Cardiac muscle cell (in vitro differentiated cells and primary cell): ENCODE results near the gene KCNIP4. TPM values are rescaled to one million over a fixed set of nuclear protein-coding genes. Genes with fewer than 3 reads are reported as not detected.

Source experiments
- DNase-seq, 2 donors: peaks; one replicate each; pipeline versions ENCODE4 v3.0.0 to v3.0.0-alpha.2; 2010 to 2017; ENCODE audit warnings: low read depth in 1 of 2, low spot score in 1 of 2
- H3K27ac ChIP-seq: fragments of 200-600 bp; sonication (generic); 2 replicates; pipeline ENCODE4 v1.5.1; 2016
- H3K27me3 ChIP-seq: fragments of 200-600 bp; sonication (generic); 2 replicates; pipeline ENCODE4 v1.6.0; 2016; ENCODE audit warnings: control low read depth
- H3K36me3 ChIP-seq: fragments of 200-600 bp; sonication (generic); 2 replicates; pipeline ENCODE4 v1.5.1; 2016; ENCODE audit warnings: control low read depth
- H3K4me1 ChIP-seq: fragments of 200-600 bp; sonication (generic); 2 replicates; pipeline ENCODE4 v1.8.1; 2017; ENCODE audit warnings: low read depth, mild to moderate bottlenecking, mixed run types
- H3K4me3 ChIP-seq: fragments of 200-600 bp; sonication (generic); 2 replicates; pipeline ENCODE4 v1.5.1; 2016; ENCODE audit warnings: mild to moderate bottlenecking
- H3K9me3 ChIP-seq: fragments of 200-600 bp; sonication (generic); 2 replicates; pipeline ENCODE4 v1.5.1; 2017; ENCODE audit warnings: low read depth, mild to moderate bottlenecking, control low read depth
- polyA plus RNA-seq: library from polyadenylated mRNA; unstranded; fragments of >200 nt; fragmentation: Nextera tagmentation; extraction: Ambion mirVana; gene quantifications from 2 replicates; pipeline ENCODE4 v1.2.1, GENCODE V29; 2016
- total RNA-seq: library from RNA; depleted of rRNA; stranded (reverse); fragments of >200 nt; gene quantifications from 2 replicates; pipeline ENCODE4 v1.2.3, GENCODE V29; 2016
- TF ChIP-seq, protein P1 (sequence below): IDR thresholded peaks from 2 replicates; pipeline ENCODE4 v1.5.1; 2012; ENCODE audit warnings: low read depth, mild to moderate bottlenecking, low read length

The KCNIP4 gene
- total and polyA plus RNA-seq, 2 experiments from 2014 or later = 14.5 to 15.9 TPM

DNA sequence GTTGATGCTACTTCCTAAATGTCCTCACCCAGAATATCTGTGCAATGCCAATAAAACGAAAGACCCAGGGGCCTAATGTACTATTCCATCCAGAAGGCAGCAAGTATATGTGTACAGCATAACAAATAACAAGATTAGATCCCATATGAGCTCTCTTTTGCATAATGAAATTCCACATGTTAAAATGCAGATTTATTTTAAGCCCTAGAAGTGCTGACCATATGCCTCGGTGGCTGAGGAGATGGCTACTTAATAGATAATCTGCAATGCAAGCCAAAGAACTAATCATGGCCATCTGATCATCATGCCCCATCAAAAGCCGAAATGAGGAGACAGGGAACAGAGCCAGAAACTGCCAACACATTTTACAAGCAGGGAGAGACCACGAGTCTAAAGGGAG is 293.5 kb downstream of the KCNIP4 start:
- H3K27ac ChIP-seq = no peak overlapping the region
- no peaks in the 10 kb centered on the region for H3K27me3 ChIP-seq
- no peaks in the 10 kb centered on the region for H3K4me1 ChIP-seq
- DNase-seq = no peak
- no peaks in the 10 kb centered on the region for H3K36me3 ChIP-seq
- no peaks in the 10 kb centered on the region for H3K9me3 ChIP-seq
- TF ChIP-seq, protein P1, sequence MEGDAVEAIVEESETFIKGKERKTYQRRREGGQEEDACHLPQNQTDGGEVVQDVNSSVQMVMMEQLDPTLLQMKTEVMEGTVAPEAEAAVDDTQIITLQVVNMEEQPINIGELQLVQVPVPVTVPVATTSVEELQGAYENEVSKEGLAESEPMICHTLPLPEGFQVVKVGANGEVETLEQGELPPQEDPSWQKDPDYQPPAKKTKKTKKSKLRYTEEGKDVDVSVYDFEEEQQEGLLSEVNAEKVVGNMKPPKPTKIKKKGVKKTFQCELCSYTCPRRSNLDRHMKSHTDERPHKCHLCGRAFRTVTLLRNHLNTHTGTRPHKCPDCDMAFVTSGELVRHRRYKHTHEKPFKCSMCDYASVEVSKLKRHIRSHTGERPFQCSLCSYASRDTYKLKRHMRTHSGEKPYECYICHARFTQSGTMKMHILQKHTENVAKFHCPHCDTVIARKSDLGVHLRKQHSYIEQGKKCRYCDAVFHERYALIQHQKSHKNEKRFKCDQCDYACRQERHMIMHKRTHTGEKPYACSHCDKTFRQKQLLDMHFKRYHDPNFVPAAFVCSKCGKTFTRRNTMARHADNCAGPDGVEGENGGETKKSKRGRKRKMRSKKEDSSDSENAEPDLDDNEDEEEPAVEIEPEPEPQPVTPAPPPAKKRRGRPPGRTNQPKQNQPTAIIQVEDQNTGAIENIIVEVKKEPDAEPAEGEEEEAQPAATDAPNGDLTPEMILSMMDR = no peak
- H3K4me3 ChIP-seq = no peak overlapping the region

DNA sequence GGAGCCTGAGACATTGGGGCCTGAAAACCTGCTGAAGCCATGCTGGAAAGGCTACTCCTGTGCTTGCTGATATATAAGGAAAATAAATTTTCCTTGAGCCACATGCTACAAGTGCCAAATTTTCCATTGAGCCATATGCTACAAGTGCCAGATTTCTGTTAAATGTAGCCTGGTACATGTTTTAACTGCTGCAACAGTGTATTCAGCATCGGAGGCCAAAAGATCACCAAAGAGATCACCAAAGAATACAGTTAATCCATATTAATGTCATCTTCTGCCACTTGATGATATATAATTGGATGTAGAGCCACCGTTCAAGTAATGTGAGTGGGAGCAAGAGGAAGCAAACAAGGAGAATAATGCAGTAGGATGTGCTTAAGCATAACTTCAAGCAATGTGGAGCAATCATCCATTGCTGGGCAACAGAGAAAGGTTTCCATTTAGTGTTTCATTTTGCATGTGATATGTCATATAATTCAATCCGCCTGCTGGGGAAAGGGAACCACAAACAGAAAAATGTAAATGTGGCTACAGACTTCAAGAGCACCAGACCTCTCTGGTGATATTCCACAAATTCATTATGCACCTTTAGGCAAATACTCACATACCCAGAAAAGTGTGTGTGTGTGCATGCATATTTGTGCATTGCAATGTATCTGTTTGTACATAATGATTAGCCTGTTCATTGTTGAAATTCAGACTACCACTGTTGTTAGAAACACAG is 295.9 kb downstream of the KCNIP4 start:
- DNase-seq = no peak
- no peaks in the 10 kb centered on the region for H3K36me3 ChIP-seq
- no peak overlapping the region for H3K4me3 ChIP-seq
- TF ChIP-seq, protein P1 = no peak
- H3K27me3 ChIP-seq = no peaks in the 10 kb centered on the region
- H3K27ac ChIP-seq = no peak overlapping the region
- peaks cover 4% of the 10 kb centered on the region for H3K4me1 ChIP-seq
- no peaks in the 10 kb centered on the region for H3K9me3 ChIP-seq

DNA sequence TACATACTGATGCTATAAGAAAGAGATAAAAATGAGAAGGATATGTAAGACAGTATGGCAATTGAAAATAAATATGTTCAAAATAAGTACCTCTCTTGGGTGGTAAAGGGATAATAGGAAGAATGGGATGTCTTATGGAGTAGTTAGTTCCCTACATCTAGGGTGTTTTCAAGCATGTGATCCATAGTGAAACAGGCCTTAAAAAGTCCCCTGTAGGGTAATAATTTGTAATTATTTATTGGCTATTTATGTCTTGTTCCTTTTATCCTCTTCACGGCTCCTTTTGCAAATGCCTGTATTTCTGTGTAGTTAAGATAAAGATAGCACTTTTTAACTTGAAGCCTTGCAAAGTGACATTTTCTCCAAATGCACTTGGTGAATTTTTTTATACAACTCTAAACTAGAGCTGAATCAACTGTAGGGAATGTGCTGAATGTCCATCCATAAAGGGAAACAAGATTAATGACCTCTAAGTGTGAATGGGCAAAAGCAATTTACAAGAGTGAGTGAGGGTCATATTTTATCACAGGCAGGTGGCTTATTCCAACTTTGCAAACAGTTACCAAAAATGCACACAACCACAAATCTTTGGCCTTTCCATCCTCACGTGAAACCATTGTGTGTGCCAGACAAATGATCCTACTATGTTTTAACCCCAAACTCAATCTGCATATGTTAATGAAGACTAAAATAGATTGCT is 299.0 kb downstream of the KCNIP4 start:
- peaks cover 4% of the 10 kb centered on the region for H3K4me1 ChIP-seq
- no peak overlapping the region for H3K4me3 ChIP-seq
- H3K27me3 ChIP-seq = no peaks in the 10 kb centered on the region
- H3K36me3 ChIP-seq = no peaks in the 10 kb centered on the region
- TF ChIP-seq, protein P1 = no peak
- DNase-seq = no peak
- no peaks in the 10 kb centered on the region for H3K9me3 ChIP-seq
- no peak overlapping the region for H3K27ac ChIP-seq

DNA sequence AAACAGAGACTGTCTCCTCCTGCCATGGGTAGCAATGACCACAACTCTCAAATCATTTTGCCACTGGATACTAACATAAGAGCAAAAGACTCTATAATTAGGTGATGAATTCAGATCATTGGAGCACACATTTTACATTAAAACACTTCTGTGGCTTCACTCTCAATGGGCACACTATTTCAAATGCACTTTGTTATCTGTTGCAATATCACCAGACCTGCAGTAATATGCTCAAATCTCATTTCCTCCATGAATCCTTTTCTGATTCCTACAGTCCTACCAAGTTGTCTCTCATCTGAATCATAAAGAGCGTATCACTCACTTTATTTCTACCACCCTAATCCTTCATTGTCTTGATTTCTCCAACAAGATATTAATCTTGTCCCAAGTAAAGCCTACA is 302.8 kb downstream of the KCNIP4 start:
- Histone ChIP-seq H3K27me3 (no peaks in the 10 kb centered on the region), H3K27ac (no peak overlapping the region), H3K4me3 (no peak overlapping the region), H3K4me1 (peaks cover 4% of the 10 kb centered on the region), H3K36me3 (no peaks in the 10 kb centered on the region), H3K9me3 (no peaks in the 10 kb centered on the region)
- no peak for DNase-seq
- TF ChIP-seq, protein P1 = no peak

DNA sequence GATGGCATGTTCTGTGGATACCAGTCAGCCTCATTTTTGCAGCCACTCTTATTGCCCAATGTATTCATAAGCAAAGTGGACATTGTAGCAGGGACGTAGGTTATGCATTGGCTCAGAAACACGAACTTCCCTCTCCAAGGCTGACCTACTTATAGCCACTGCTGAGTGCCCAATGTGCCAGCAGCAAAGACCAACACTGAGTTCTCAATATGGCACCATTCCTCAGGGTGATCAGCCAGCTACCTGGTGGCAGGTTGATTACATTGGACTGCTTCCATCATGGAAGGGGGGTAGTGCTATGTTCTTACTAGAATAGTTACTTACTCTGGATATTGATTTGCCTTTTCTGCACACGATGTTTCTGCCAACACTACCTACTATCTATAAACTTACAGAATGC is 306.9 kb downstream of the KCNIP4 start:
- Histone ChIP-seq H3K27ac (no peak overlapping the region), H3K36me3 (no peaks in the 10 kb centered on the region), H3K27me3 (no peaks in the 10 kb centered on the region), H3K4me3 (no peak overlapping the region), H3K4me1 (no peaks in the 10 kb centered on the region), H3K9me3 (no peaks in the 10 kb centered on the region)
- TF ChIP-seq, protein P1 = no peak
- no peak for DNase-seq
